ENCODE data around the gene EGR4.
"Not testable (repeated sequence)": the region's sequence is repeated elsewhere in the genome, so short reads cannot be mapped to it uniquely, and the experiment has no call there.

The EGR4 gene

DNA sequence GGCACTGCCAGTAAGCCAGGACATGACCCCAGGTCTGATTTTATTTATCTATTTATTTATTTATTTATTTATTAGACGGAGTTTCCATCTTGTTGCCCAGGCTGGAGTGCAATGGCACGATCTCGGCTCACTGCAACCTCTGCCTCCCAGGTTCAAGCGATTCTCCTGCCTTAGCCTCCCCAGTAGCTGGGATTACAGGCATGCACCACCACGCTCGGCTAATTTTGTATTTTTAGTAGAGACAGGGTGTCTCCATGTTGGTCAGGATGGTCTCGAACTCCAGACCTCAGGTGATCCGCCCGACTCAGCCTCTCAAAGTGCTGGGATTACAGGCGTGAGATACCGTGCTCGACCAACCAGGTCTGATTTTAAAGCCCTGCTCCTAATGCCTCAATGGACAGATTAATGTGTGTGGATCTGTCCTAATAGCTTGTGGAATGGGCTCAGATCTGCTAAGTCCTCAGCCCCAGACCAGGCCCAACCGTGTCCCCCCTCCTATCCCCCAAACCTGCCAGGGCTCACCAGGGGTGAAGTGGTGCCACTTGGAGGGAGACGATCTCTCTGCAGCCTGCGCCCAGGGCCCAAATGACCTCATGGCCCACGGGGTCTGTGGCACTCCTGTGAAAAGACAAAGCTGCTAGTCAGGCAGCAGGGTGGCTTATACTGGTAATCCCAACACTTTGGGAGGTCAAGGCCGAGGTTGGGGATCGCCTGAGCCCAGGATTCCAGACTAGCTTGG lies 30.5 kb downstream of the EGR4 start:
- DNase-seq = not testable (repeated sequence)

DNA sequence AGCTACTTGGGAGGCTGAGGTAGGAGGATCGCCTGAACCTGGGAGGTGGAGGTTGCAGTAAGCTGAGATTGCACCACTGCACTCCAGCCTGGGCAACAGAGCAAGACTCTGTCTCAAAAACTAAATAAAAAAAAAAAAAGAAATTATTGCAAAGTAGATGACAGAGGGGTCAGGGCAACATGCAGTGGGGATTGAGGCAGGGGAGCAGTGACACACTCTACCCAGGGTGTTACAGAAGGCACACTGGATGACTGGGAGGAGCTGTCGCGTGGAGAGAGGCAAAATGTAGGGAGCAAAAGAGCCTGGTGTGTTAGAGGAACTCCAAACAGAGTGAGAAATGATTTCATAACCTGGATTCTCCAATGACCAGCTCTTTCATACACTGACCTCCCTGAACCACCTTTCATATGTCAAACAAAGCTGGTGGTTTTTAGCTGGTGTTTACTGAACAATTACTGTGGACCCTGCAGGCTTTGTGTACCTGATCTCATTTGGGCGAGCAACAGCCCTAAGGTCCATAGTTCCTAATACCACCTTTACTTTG lies 31.2 kb downstream of the EGR4 start:
- DNase-seq = no peak

DNA sequence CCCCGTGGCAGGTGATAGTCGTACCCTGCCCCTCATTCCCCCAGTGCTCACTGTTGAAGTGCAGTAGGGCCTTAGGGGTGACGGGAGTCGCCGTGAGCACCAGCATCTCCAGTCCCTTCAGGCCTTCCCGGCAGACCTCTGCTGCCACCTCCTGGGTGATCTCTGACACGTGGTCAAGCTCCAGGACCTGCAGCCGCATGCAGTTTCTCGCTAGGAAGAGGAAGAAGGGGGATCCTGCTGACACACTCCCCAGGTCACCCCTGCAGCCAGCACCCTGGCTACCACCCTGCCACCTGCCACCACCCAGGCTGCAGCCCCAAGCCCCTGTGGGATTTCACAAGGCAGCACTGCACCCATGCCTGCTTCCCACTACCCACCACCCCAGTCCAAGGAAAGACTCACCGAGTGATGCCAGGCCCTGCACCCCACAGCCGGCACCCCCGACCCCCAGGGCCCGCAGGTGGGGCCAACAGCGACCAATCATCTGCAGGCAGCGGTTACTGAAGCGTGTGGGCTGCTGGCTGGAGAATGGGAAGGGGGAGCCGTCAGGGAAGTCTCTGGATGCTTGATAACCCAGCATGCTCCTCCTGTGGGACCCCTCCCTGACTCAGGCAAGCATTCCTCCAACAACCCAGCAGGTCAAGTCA lies 32.9 kb downstream of the EGR4 start:
- DNase-seq = peak; percentile 13

DNA sequence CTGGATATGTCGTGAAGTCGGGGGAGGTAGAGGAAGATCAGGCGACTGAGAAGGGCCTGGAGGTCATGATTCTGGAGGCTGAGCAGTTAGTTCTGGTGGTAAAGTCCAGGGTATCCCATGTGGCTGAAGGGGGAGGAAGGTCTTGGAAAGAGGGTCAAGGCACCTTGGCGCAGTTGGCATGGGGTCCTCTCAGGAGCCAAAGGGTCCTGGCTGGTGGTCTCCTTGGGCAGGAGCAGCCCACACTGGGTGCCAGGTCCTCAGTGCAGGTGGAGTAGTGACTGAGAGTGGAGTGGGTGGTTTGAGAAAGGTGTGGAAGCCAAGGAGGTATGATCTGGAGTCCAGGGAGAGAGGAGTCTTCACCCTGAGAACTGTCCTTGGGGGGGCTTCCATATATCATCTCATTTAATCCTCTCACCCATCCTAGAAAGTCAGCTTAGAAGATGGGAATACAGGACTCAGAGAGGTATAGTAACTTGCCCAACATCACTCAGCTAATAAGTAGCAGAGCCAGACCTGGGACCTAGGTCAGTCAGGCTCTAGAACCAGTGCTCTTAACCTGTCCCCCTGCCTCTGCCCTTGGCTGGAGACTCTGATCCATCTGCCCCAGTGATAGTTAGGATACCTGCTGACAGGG lies 33.5 kb downstream of the EGR4 start:
- DNase-seq = no peak

- DNase-seq = no peak
These were observed 34.1 kb downstream of the EGR4 start for GRCh38 chr2:73259276-73259675.

GRCh38 chr2:73258913-73259215 lies 34.5 kb downstream of the EGR4 start:
- no peak for DNase-seq

DNA sequence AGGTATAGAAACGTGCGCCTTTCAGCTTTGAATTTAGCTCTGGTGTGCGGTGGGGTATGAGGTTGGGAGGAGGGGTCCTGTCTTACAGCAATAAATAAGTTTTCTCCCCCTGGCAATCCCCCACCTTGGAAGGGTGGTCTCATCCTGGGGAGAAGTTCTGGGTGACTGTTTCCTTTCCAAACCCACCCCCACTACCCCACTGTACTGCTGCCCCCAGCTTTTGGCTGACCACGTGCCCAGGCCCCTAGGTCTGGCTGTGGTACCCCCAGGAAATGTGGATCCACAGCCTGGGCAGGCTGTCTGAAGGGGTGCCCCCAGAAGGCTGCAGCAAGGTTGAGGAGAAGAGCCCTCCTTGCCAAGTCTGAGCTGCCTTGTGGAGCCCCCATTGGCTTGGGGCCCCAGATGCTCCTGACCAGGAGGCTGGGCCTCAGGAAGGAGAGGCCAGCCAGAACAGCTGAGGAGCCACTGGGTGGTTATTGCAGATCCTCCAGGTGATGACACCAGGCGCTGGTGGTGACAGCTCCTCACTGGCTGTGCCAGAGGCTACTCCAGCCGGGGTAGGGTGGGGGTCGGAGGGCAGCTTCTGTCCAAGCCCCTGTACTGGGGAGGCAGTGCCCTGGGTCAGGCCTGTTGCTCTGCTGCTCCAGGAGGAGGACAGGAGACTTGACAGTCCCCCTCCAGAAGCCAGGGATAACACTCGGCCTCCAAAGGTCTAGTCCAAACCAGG lies 35.0 kb downstream of the EGR4 start:
- no peak for DNase-seq

DNA sequence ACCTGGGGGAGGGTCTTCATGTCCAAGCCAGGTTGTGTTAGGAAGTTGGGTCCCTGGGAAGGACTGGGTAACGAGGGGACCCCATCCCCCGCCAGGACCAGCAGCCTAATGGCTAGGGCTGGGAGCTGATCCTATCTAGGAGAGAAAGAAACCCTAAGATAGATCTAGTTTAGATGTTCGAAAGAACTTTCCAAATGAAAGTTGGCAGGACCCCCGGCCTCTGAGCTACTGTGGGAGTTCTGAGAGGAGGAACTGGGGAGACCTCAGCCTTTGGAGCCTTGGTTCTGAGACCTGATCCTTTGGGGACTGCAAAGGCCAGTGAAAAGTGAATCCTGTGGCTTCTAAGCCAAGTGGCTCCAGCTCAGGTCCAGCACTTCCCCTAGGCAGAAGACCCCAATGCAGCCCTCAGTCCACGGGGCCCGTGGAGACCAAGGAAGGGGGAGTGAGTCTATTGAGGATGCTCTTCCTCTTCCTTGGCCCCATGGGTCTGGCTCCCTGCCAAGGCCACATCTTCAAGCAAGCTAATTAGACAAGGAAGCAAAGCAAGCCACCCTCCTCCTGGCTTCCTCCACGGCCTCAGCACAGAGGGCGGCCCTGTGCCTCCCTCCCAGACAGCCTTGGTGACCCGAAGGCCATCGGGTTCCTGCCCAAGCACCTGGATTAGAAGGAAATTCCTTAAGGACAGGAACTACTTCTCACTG lies 35.8 kb downstream of the EGR4 start:
- no peak for DNase-seq

DNA sequence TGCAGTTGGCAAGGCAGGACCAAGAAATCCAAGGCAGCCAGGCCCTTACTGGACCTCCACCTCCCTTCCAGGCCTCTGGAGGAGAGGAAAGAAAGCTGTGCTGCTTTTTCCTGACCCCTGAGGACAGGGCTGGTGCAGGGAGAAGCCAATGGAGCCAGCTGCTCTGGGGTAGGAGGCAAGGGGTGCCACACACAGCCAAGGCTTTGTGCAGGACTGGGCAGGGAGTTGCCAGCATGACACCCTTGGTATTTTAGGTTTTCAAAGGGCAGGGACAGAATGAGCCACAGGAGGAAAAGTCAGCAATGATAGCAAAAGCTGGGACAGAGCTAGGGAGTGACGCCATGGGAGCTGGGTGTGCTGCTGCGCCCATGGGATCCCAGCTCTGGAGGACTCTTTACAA lies 36.3 kb downstream of the EGR4 start:
- DNase-seq = no peak

GRCh38 chr2:73256618-73256922 lies 36.8 kb downstream of the EGR4 start:
- DNase-seq = no peak

DNA sequence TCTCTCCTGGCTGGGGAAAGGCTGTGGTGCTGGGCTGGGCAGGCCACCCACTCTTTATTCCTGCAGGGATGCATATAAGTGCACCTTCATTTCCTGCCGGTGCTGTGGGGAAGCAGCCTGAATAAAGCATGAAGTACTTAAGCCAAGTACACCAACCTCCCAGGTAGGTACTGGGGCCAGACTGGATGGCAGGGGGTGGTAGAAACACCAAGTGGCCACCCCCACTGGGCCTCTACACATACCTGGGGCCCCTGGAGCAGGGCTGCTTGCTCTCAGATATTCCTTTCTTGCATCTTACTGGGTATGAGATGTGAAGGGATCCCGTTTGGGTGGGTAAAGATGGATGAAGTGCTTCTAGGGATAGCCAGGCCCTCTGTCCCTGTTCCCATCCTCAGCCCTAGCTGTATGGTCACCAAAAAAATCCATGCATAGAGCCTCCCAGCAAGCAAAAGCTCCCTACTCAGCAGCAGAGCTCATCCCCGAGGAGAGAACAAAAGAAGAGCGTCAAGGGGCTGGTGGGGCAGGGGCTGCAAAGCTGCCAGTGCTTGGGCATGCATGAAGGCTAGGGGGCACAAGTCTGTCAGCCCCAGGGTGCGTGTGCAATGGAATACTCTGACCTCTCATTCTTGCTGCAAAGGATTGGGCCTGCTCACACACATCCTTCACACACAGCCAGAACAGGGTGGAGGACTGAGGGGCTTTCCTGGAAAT lies 37.3 kb downstream of the EGR4 start:
- DNase-seq = no peak

DNA sequence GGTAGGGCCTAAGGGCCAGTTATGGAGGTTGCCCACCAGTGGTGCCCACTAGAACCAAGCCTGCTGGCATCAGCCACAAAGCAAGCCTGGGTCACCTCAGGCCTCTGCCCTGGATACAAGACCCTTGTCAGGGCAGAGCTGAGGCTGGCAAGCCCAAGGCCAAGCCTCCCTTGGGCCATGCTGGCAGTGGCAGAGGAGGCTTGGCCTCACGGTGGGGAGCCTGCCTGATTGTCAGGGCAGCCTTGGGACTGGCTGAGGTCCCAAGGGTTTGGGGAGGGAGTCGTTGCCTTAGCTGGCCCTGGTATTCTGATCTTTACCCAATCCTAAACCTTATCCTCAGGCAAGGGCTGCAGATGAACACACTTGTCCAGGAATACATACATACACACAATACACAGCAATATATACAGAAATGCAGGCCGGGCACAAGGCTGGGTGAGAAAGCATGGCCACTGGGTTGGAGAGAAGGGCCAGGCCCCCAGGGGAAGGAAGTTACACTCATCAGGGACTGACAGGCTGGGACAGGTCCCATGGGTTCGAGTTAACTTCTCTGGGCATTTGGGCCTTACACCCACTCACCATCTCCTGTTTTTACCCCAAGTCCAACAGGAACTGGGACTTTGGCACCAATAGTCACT lies 38.2 kb downstream of the EGR4 start:
- DNase-seq = no peak

GRCh38 chr2:73254343-73255006 lies 38.9 kb downstream of the EGR4 start:
- no peak for DNase-seq

- no peak for DNase-seq
These were observed 39.4 kb downstream of the EGR4 start for GRCh38 chr2:73253901-73254300.

DNA sequence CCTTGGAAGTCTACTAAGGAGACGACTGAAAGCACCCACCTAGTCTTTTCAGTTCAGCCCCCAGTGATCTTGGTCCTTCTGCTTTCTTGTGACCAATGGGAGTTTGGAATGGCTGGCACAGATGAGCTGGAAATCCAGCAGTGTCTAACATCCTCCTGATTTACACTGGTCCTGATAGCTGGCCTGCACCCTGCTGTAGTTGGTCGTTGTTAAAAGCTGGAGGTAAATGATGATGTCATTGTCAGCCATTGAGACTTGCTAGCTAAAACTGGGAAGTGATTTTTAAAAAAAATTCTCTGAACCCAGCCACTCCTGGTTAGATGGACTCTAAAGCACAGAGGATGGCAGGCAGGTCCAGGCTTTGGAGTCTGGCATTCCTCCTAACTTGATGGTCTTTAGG lies 39.9 kb downstream of the EGR4 start:
- no peak for DNase-seq

- no peak for DNase-seq
These were observed 40.9 kb downstream of the EGR4 start for GRCh38 chr2:73252238-73253027.

GRCh38 chr2:73250872-73251846 lies 42.2 kb downstream of the EGR4 start:
- DNase-seq = no peak

DNA sequence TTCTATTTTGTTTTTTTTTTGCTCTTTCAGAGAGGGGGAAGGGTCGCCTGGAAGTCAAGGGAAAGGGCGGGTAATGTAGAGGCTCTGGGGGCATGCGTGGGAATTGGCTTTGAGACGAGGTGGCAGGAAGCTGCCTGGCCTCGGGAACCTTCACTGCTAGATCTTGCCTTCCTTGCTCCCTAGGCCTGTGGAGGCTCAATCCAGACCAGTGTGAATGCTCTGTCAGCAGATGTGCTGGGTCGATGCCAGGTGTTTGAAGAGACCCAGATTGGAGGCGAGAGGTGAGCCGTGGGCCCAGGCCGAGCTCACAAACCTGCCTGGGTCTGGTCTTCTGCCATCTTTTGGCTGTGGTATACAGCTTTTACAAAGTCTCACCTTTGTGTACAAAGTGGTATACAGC lies 43.7 kb downstream of the EGR4 start:
- no peak for DNase-seq

- no peak for DNase-seq
These were observed 46.5 kb downstream of the EGR4 start for GRCh38 chr2:73246850-73247249.

Data from fibroblast of skin of right biceps (primary cell).